ENCODE measurements around the gene ADA.

- TF ChIP-seq MXI1 (IDR thresholded peaks at IDR 0.05; ENCODE audit: borderline replicate concordance, low read depth, low read length) (no peak), CTCF (conservative IDR thresholded peaks at IDR 0.05; ENCODE audit: low read depth, low read length) (no peak), NFE2L2 (IDR thresholded peaks at IDR 0.05; ENCODE audit: low read depth, low read length) (no peak), POLR2A (IDR thresholded peaks at IDR 0.05; ENCODE audit: low read depth, low read length) (no peak), MAFK (IDR thresholded peaks at IDR 0.05; ENCODE audit: low read depth, low read length) (no peak), RCOR1 (IDR thresholded peaks at IDR 0.05; ENCODE audit: insufficient replicate concordance, low read length) (no peak), RFX5 (IDR thresholded peaks at IDR 0.05; ENCODE audit: low read depth, low read length) (no peak), BHLHE40 (IDR thresholded peaks at IDR 0.05; ENCODE audit: low read depth, low read length) (no peak), MAZ (IDR thresholded peaks at IDR 0.05; ENCODE audit: borderline replicate concordance, low read depth, low read length) (no peak), SMC3 (IDR thresholded peaks at IDR 0.05; ENCODE audit: low read depth, low read length) (no peak)
- TF ChIP-seq, protein P1, sequence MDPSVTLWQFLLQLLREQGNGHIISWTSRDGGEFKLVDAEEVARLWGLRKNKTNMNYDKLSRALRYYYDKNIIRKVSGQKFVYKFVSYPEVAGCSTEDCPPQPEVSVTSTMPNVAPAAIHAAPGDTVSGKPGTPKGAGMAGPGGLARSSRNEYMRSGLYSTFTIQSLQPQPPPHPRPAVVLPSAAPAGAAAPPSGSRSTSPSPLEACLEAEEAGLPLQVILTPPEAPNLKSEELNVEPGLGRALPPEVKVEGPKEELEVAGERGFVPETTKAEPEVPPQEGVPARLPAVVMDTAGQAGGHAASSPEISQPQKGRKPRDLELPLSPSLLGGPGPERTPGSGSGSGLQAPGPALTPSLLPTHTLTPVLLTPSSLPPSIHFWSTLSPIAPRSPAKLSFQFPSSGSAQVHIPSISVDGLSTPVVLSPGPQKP (IDR thresholded peaks at IDR 0.05; ENCODE audit: borderline replicate concordance, low read depth, low read length), result no peak
These were observed 4.9 kb upstream of the ADA start for GRCh38 chr20:44656448-44656847.
